Chondrocyte (in vitro differentiated cells): ENCODE results near the gene LCN6. TPM values are rescaled to one million over a fixed set of nuclear protein-coding genes. Genes with fewer than 3 reads are reported as not detected.

Experiments used
- DNase-seq: peaks from one replicate; pipeline ENCODE4 v3.0.0; 2021; ENCODE audit warnings: mixed read lengths, low spot score
- H3K27ac Mint-ChIP-seq: one replicate; pipeline ENCODE4 v1.8.0; 2021; ENCODE audit warnings: mild to moderate bottlenecking, moderate library complexity, mixed read lengths; ENCODE audit not compliant: unreplicated experiment
- H3K27me3 Mint-ChIP-seq: 2 replicates; pipeline ENCODE4 v1.8.0; 2021; ENCODE audit warnings: low read depth, mixed read lengths
- H3K36me3 Mint-ChIP-seq: 2 replicates; pipeline ENCODE4 v1.8.0; 2021; ENCODE audit warnings: low read depth, mixed read lengths
- H3K4me1 Mint-ChIP-seq: 2 replicates; pipeline ENCODE4 v1.8.0; 2021; ENCODE audit warnings: low read depth, mild to moderate bottlenecking, mixed read lengths
- H3K4me3 Mint-ChIP-seq: one replicate; pipeline ENCODE4 v1.8.0; 2021; ENCODE audit warnings: mild to moderate bottlenecking, moderate library complexity, mixed read lengths; ENCODE audit not compliant: unreplicated experiment
- H3K9me3 Mint-ChIP-seq: 2 replicates; pipeline ENCODE4 v1.8.0; 2021; ENCODE audit warnings: low read depth, mixed read lengths
- total RNA-seq: library from RNA; stranded (reverse); gene quantifications from 3 replicates; pipeline ENCODE4 v1.2.1, GENCODE V29; 2021
- TF ChIP-seq, protein P1 (sequence below): fragments of 200-600 bp; sonication (generic); IDR thresholded peaks from 2 replicates; pipeline ENCODE4 v1.5.0; 2021; ENCODE audit warnings: antibody characterized with exemption, mild to moderate bottlenecking, moderate library complexity

Gene LCN6
- total RNA-seq, 1 donor from 2014 or later = not detected

DNA sequence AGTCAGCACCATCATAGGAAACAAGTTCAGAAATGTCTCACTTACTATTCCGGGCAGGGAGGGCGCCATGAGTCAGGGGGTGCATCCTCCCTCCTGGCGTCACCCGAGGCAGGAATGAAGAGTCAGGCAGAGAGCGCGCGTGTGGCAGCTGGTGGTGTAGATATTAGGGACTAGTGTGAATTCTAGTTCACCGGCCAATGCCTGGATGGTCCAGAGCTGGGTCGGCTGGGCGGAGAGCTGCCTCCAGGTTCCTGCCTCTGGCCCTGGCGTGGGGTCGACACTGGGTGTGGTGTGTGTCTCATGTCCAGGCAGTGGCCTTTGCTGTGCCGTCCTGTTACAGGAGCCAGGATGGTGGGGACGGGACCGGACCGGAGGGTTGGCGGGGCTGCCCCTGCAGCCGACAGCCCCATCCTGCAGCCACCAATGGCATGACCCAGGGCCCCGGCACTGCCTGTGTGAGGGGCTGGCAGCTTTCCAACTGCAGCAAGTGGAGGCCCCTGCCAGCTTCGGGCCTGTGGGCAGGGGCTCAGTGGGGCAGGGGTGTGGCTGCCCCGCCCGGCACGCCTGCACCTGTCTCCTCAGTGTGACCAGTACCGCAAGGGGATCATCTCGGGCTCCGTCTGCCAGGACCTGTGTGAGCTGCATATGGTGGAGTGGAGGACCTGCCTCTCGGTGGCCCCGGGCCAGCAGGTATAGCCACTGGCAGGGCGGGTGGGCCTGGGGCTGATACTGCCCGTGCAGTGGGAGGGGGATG, 26.8 kb downstream of the LCN6 start:
- H3K27ac Mint-ChIP-seq = peak overlapping the region; percentile 49
- no peaks in the 10 kb centered on the region for H3K27me3 Mint-ChIP-seq
- TF ChIP-seq, protein P1, sequence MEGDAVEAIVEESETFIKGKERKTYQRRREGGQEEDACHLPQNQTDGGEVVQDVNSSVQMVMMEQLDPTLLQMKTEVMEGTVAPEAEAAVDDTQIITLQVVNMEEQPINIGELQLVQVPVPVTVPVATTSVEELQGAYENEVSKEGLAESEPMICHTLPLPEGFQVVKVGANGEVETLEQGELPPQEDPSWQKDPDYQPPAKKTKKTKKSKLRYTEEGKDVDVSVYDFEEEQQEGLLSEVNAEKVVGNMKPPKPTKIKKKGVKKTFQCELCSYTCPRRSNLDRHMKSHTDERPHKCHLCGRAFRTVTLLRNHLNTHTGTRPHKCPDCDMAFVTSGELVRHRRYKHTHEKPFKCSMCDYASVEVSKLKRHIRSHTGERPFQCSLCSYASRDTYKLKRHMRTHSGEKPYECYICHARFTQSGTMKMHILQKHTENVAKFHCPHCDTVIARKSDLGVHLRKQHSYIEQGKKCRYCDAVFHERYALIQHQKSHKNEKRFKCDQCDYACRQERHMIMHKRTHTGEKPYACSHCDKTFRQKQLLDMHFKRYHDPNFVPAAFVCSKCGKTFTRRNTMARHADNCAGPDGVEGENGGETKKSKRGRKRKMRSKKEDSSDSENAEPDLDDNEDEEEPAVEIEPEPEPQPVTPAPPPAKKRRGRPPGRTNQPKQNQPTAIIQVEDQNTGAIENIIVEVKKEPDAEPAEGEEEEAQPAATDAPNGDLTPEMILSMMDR = no peak
- peak; percentile 92 for DNase-seq
- H3K4me1 Mint-ChIP-seq = peaks cover 30% of the 10 kb centered on the region
- H3K9me3 Mint-ChIP-seq = no peaks in the 10 kb centered on the region
- H3K36me3 Mint-ChIP-seq = peaks cover 17% of the 10 kb centered on the region
- H3K4me3 Mint-ChIP-seq = no peak overlapping the region

DNA sequence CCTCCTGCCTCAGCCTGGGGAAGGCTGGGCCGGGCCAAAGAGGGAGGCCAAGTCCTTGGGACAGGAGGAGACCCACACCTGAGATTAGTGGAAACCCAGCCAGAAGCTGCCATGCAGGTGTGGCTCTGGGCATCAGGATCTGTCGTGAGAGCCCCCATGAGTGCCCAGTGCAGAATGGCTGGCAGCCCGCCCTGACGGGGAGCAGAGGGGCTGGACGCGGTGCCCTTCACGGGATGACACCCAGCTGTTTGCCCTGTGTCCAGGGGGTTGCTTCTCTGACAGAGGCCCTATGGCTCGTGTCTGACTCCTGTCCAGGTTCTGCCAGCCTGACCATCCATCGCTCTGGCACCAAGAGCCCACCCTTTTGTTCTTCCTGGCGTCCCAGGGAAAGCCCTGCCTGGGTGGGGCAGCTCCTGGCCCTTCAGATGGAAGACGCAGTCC, 27.4 kb downstream of the LCN6 start:
- Mint-ChIP-seq H3K4me3 (no peak overlapping the region), H3K9me3 (no peaks in the 10 kb centered on the region), H3K36me3 (peaks cover 13% of the 10 kb centered on the region), H3K4me1 (peaks cover 24% of the 10 kb centered on the region), H3K27me3 (no peaks in the 10 kb centered on the region), H3K27ac (no peak overlapping the region)
- TF ChIP-seq, protein P1 = no peak
- no peak for DNase-seq

DNA sequence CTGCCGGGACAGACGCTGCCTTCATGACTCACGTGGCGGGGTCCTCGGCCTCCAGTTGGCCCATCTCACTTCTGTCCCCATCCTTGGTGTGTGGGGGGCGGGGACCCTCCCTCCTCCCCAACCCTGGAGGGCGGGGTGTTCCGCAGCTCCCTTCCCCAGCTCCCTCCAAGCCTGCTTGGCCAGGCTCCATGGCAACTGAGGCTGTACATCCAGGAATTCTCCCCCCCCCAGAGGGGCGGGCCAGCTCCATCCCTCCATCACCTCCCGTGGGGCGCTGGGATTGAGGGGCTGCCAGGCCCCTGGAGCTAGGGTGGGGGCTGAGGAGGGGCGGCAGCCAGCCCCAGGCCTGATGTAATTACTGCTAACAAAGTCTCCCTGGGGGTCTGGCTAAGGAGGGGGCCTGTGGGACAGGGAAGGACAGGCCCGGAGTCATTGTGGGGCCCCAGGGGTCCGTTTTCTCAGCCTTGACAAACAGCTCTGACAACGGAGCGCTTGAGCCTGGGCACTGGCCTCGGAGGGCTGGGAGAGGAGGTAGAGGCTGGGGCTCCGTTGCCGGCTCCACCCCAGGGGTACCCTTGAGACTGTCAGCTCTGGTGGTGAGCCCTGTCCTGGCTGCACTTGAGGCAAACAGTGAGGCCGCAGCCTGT, 28.0 kb downstream of the LCN6 start:
- no peaks in the 10 kb centered on the region for H3K9me3 Mint-ChIP-seq
- no peaks in the 10 kb centered on the region for H3K27me3 Mint-ChIP-seq
- TF ChIP-seq, protein P1 = no peak
- peak; percentile 87 for DNase-seq
- H3K4me3 Mint-ChIP-seq = no peak overlapping the region
- peaks cover 11% of the 10 kb centered on the region for H3K36me3 Mint-ChIP-seq
- peak overlapping the region; percentile 29 for H3K27ac Mint-ChIP-seq
- H3K4me1 Mint-ChIP-seq = peaks cover 18% of the 10 kb centered on the region

DNA sequence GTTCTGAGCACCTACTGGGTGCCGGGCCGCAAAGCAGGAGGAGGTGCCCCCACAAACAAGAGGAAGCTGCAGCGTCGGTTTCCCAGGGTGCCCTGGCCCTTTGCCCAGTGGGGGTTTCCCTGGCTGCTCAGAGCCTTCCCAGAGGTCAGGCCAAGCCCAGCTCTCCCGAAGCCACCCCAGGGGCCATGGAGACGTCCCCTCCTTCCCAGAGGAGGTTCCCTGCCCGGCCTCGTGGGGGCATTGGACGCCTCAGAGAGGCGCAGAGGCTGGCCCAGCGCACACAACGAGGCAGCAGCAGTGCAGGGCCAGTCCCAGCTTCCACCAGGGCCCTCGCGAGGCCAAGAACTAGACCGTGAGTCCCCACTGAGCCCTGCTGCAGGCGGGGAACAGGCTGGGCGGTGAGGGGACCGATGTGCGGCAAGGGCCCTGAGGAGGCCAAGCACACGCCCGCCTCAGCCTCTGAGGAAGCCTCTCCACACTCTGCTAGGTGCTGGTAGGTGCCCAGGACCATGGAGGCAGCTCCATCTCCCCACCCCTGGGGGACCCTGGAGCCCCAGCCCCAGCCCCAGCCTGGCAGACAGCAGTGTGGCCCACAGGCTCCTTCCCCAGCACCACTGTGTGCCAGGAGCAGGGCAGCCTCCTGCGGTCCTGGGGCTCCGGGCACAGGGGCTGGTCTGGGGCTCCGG, 29.0 kb downstream of the LCN6 start:
- Mint-ChIP-seq H3K27me3 (no peaks in the 10 kb centered on the region), H3K4me3 (no peak overlapping the region), H3K9me3 (no peaks in the 10 kb centered on the region), H3K4me1 (peaks cover 12% of the 10 kb centered on the region), H3K36me3 (peaks cover 8% of the 10 kb centered on the region), H3K27ac (no peak overlapping the region)
- TF ChIP-seq, protein P1 = no peak
- no peak for DNase-seq
